Fibroblast of mammary gland (primary cell): Measurements from ENCODE around the gene PP2D1.

Experiments used
- DNase-seq: peaks from one replicate; pipeline ENCODE4 v3.0.0-alpha.2; 2010; ENCODE audit warnings: low read depth
- H3K4me3 ChIP-seq: 2 replicates; pipeline ENCODE4 v1.5.1; 2011; ENCODE audit warnings: low read depth, mild to moderate bottlenecking, low read length, moderate library complexity; ENCODE audit not compliant: control insufficient read depth
- CTCF ChIP-seq: conservative IDR thresholded peaks from 2 replicates; pipeline ENCODE4 v1.5.1; 2011; ENCODE audit warnings: low read depth, low read length, inconsistent platforms; ENCODE audit not compliant: control insufficient read depth, insufficient read depth

The PP2D1 gene

GRCh38 chr3:19950316-19950715, 61.7 kb downstream of the PP2D1 start:
- DNase-seq = no peak
- no peak for TF ChIP-seq CTCF
- H3K4me3 ChIP-seq = no peak overlapping the region

GRCh38 chr3:19948226-19948591, 63.9 kb downstream of the PP2D1 start:
- DNase-seq = no peak
- no peak for TF ChIP-seq CTCF
- peak overlapping the region; percentile 99 for H3K4me3 ChIP-seq

GRCh38 chr3:19947549-19948225, 64.4 kb downstream of the PP2D1 start:
- no peak for TF ChIP-seq CTCF
- peak overlapping the region; percentile 99 for H3K4me3 ChIP-seq
- peak; percentile 65 for DNase-seq

- peak; percentile 97 for DNase-seq
- peak within 1 kb of the TSS; percentile 99 for H3K4me3 ChIP-seq
- no peak for TF ChIP-seq CTCF
Measured at GRCh38 chr3:19946832-19947548, 65.1 kb downstream of the PP2D1 start, which contains the start of gene RAB5A. TSS of gene RAB5A (plus strand) at chr3:19947097. CDS start at chr3:19950899, 3,802 bp downstream.

GRCh38 chr3:19945969-19946831, 65.9 kb downstream of the PP2D1 start:
- DNase-seq = peak; percentile 31
- peak overlapping the region; percentile 99 for H3K4me3 ChIP-seq
- no peak for TF ChIP-seq CTCF

GRCh38 chr3:19945534-19945933, 66.5 kb downstream of the PP2D1 start:
- no peak for TF ChIP-seq CTCF
- H3K4me3 ChIP-seq = no peak overlapping the region
- no peak for DNase-seq
